Sigmoid colon (tissue), 7 donors: ENCODE results near the gene EHD1. TPM values are rescaled to one million over a fixed set of nuclear protein-coding genes. Genes with fewer than 3 reads are reported as not detected.

Experiments
- DNase-seq: peaks from one replicate; pipeline ENCODE4 v3.0.0-alpha.2; 2019
- H3K27ac ChIP-seq, 4 donors: fragments of 200-600 bp; sonication (generic); one replicate each; pipeline ENCODE4 v1.5.1; 2016 to 2019; ENCODE audit warnings: mild to moderate bottlenecking in 1 of 4
- H3K27me3 ChIP-seq, 3 donors: fragments of 200-600 bp; sonication (generic); one replicate each; pipeline ENCODE4 v1.5.1; 2019; ENCODE audit warnings: mild to moderate bottlenecking in 1 of 3
- H3K36me3 ChIP-seq, 4 donors: fragments of 200-600 bp; sonication (generic); one replicate each; pipeline ENCODE4 v1.5.1; 2016 to 2019
- H3K4me1 ChIP-seq, 4 donors: fragments of 200-600 bp; sonication (generic); one replicate each; pipeline ENCODE4 v1.5.1; 2017 to 2019
- H3K4me3 ChIP-seq, 4 donors: fragments of 200-600 bp; sonication (generic); one replicate each; pipeline ENCODE4 v1.5.1; 2017 to 2019; ENCODE audit warnings: mild to moderate bottlenecking in 2 of 4, moderate library complexity in 1 of 4
- H3K9me3 ChIP-seq, 4 donors: fragments of 200-600 bp in 3 of 4; sonication (generic) in 3 of 4; one replicate each; pipeline versions ENCODE4 v1.5.1 to v1.6.1; 2013 to 2019
- CTCF ChIP-seq, 4 experiments: fragments of 450-650 bp in 3 of 4; fragments of 200-600 bp in 1 of 4; IDR thresholded peaks; one replicate each; pipeline ENCODE4 v1.5.1; 2016 to 2019; ENCODE audit warnings: antibody characterized with exemption in 4 of 4, mild to moderate bottlenecking in 3 of 4, moderate library complexity in 2 of 4
- EP300 ChIP-seq, 4 donors: sonication (generic); formaldehyde crosslinking; IDR thresholded peaks; one replicate each; pipeline ENCODE4 v1.6.1; 2017; ENCODE audit warnings: antibody characterized with exemption in 4 of 4
- POLR2A ChIP-seq, 2 donors: fragments of 450-650 bp; IDR thresholded peaks; one replicate each; pipeline ENCODE4 v1.6.1; 2016; ENCODE audit warnings: antibody characterized with exemption in 2 of 2, mild to moderate bottlenecking in 2 of 2, moderate library complexity in 2 of 2
- POLR2AphosphoS5 ChIP-seq, 4 donors: sonication (generic); formaldehyde crosslinking; IDR thresholded peaks; one replicate each; pipeline ENCODE4 v1.6.1; 2017; ENCODE audit warnings: antibody characterized with exemption in 4 of 4
- WGBS, 2 donors: extraction: QIAGEN DNeasy Blood & Tissue Kit; methylation state at CpG; one replicate each; pipeline ENCODE4 v1.1.7; 2013; 5-methylcytosine and 5-hydroxymethylcytosine counted together
- intact Hi-C: fragments of 100-400 bp; cut with DNase I; formaldehyde crosslinking; loops from one replicate; pipeline ENCODE4 v1.15.1; 2023
- polyA plus RNA-seq, 3 donors: library from polyadenylated mRNA; stranded (reverse); fragments of 200-250 nt; gene quantifications; one replicate each; pipeline ENCODE4 v1.2.3, GENCODE V29; 2013
- total RNA-seq, 4 donors: library from RNA; depleted of rRNA; stranded (reverse); fragments of >200 nt; gene quantifications; one replicate each; pipeline ENCODE4 v1.1.0, GENCODE V29; 2016
- donor health status: healthy with polysubstance abuse.
- donor health status: Bipolar disorder and iron deficiency.
- donor health status: healthy.

Gene EHD1
- total and polyA plus RNA-seq, 7 donors: 27.0 to 73.1 (median 40.0) TPM

- 84 to 89% methylated on average over 14 of the region's 14 CpGs for whole genome bisulfite sequencing, 2 donors
- H3K9me3 ChIP-seq: no peaks in the 10 kb centered on the region
- no peak overlapping the region for H3K27ac ChIP-seq
- peaks cover 0 to 90% (median 44%) of the 10 kb centered on the region in 4 donors for H3K36me3 ChIP-seq
- no peak for DNase-seq
- TF ChIP-seq EP300 (IDR thresholded peaks at IDR 0.05): no peak
- TF ChIP-seq POLR2AphosphoS5 (IDR thresholded peaks at IDR 0.05): no peak
- no peak for TF ChIP-seq CTCF (IDR thresholded peaks at IDR 0.05)
- intact Hi-C loops: no loop called here
- H3K4me3 ChIP-seq: no peak overlapping the region
- no peaks in the 10 kb centered on the region for H3K4me1 ChIP-seq
- H3K27me3 ChIP-seq: no peaks in the 10 kb centered on the region
Observed at GRCh38 chr11:64900263-64900678, 21.9 kb upstream of the EHD1 start.

- Histone ChIP-seq H3K4me3 (no peak overlapping the region), H3K36me3 (peaks cover 0 to 80% (median 36%) of the 10 kb centered on the region in 4 donors), H3K27me3 (no peaks in the 10 kb centered on the region), H3K4me1 (peaks cover 0 to 5% (median 2%) of the 10 kb centered on the region in 4 donors), H3K27ac (no peak overlapping the region), H3K9me3 (no peaks in the 10 kb centered on the region)
- no peak for DNase-seq
- intact Hi-C loops: no loop called here
- TF ChIP-seq CTCF (IDR thresholded peaks at IDR 0.05): no peak
- 95 to 96% methylated on average over 19 of the region's 19 CpGs for WGBS, 2 donors
Observed at GRCh38 chr11:64898541-64898940, 20.1 kb upstream of the EHD1 start.

- WGBS, 2 donors: 96 to 97% methylated on average over 9 of the region's 9 CpGs
- Histone ChIP-seq H3K27me3 (no peaks in the 10 kb centered on the region), H3K27ac (no peak overlapping the region), H3K4me1 (peaks cover 0 to 5% (median 2%) of the 10 kb centered on the region in 4 donors), H3K4me3 (no peak overlapping the region), H3K9me3 (no peaks in the 10 kb centered on the region), H3K36me3 (peaks cover 0 to 76% (median 31%) of the 10 kb centered on the region in 4 donors)
- DNase-seq: no peak
- intact Hi-C loops: no loop called here
- TF ChIP-seq CTCF (IDR thresholded peaks at IDR 0.05): no peak
- TF ChIP-seq POLR2AphosphoS5 (IDR thresholded peaks at IDR 0.05): no peak
- TF ChIP-seq POLR2A (IDR thresholded peaks at IDR 0.05): no peak
- TF ChIP-seq EP300 (IDR thresholded peaks at IDR 0.05): no peak
Observed at GRCh38 chr11:64898076-64898445, 19.6 kb upstream of the EHD1 start.

- Histone ChIP-seq H3K4me1 (peaks cover 0 to 5% (median 2%) of the 10 kb centered on the region in 4 donors), H3K36me3 (peaks cover 0 to 70% (median 26%) of the 10 kb centered on the region in 4 donors), H3K27ac (no peak overlapping the region), H3K9me3 (no peaks in the 10 kb centered on the region), H3K4me3 (no peak overlapping the region), H3K27me3 (no peaks in the 10 kb centered on the region)
- intact Hi-C loops: no loop called here
- WGBS, 2 donors: 94 to 96% methylated on average over 19 of the region's 19 CpGs
- TF ChIP-seq EP300 (IDR thresholded peaks at IDR 0.05) (no peak), POLR2A (IDR thresholded peaks at IDR 0.05) (no peak), POLR2AphosphoS5 (IDR thresholded peaks at IDR 0.05) (no peak), CTCF (IDR thresholded peaks at IDR 0.05) (no peak)
- no peak for DNase-seq
Observed at GRCh38 chr11:64897381-64898075, 19.1 kb upstream of the EHD1 start.
